ENCODE data around the gene RAP2B.
A peak's percentile ranks its signal among the peaks of the same experiment; 100 is the strongest.

Gene RAP2B

DNA sequence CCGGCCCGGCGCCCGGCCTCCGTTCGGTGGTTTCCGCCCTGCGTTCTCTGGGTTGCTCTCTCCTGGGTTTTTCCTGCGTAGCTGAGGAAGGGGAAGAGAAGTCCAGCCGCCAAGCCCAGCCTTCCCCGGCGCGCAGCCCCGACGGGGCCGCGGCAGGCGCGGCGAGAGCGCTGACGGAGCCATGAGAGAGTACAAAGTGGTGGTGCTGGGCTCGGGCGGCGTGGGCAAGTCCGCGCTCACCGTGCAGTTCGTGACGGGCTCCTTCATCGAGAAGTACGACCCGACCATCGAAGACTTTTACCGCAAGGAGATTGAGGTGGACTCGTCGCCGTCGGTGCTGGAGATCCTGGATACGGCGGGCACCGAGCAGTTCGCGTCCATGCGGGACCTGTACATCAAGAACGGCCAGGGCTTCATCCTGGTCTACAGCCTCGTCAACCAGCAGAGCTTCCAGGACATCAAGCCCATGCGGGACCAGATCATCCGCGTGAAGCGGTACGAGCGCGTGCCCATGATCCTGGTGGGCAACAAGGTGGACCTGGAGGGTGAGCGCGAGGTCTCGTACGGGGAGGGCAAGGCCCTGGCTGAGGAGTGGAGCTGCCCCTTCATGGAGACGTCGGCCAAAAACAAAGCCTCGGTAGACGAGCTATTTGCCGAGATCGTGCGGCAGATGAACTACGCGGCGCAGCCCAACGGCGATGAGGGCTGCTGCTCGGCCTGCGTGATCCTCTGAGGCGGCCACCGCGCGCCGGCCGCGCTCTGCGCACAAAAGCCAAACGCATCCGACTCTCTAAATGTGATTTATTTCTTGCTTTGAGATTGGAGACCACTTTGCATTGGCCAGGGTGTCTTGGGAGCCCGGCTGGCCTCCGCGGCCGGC lies 727 bp downstream of the RAP2B start:
- H2AFZ ChIP-seq (ENCODE audit: low read depth) = peak overlapping the region; percentile 63
- H3K9ac ChIP-seq = peak overlapping the region; percentile 80
- TF ChIP-seq, protein P1, sequence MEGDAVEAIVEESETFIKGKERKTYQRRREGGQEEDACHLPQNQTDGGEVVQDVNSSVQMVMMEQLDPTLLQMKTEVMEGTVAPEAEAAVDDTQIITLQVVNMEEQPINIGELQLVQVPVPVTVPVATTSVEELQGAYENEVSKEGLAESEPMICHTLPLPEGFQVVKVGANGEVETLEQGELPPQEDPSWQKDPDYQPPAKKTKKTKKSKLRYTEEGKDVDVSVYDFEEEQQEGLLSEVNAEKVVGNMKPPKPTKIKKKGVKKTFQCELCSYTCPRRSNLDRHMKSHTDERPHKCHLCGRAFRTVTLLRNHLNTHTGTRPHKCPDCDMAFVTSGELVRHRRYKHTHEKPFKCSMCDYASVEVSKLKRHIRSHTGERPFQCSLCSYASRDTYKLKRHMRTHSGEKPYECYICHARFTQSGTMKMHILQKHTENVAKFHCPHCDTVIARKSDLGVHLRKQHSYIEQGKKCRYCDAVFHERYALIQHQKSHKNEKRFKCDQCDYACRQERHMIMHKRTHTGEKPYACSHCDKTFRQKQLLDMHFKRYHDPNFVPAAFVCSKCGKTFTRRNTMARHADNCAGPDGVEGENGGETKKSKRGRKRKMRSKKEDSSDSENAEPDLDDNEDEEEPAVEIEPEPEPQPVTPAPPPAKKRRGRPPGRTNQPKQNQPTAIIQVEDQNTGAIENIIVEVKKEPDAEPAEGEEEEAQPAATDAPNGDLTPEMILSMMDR (conservative IDR thresholded peaks at IDR 0.05; ENCODE audit: low read depth, low read length) = no peak
- peak overlapping the region; percentile 71 for H3K27ac ChIP-seq
- no peaks in the 10 kb centered on the region; the same call in 1 of the 2 replicates for H3K36me3 ChIP-seq (ENCODE audit: insufficient read depth)
- H3K4me1 ChIP-seq (ENCODE audit: low read depth, poor library complexity, severe bottlenecking) = peaks cover 36% of the 10 kb centered on the region
- peaks cover 28% of the 10 kb centered on the region for H4K20me1 ChIP-seq (ENCODE audit: insufficient read depth)
- peak overlapping the region; percentile 81 for H3K4me3 ChIP-seq (IDR thresholded peaks at IDR 0.05; ENCODE audit: insufficient read depth, low read depth, low read length)
- no peaks in the 10 kb centered on the region for H3K27me3 ChIP-seq (ENCODE audit: insufficient read depth, low read depth)
- H3K79me2 ChIP-seq (ENCODE audit: insufficient read depth, low read depth) = peaks cover 55% of the 10 kb centered on the region
- H3K4me2 ChIP-seq = peak overlapping the region; percentile 84

DNA sequence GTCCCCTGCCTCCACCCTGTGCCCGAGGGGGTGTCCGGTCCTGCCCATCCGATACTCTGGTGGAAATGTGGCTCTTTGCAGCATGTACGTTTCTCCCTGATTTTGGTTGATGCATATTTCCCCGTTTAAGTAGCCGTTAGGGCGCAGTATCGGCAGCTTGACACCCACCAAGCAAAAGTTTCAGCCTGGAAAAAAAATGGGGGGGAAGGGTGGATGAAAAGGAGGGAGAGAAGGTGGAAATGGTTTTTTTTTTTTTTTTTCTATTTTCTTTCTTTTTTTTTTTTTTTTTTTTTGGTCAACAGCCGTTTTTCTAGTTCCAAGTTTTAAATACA lies 1.3 kb downstream of the RAP2B start:
- H3K79me2 ChIP-seq (ENCODE audit: insufficient read depth, low read depth) = peaks cover 59% of the 10 kb centered on the region
- H3K9ac ChIP-seq = peak overlapping the region; percentile 80
- peak overlapping the region; percentile 71 for H3K27ac ChIP-seq
- peaks cover 28% of the 10 kb centered on the region for H4K20me1 ChIP-seq (ENCODE audit: insufficient read depth)
- H3K36me3 ChIP-seq (ENCODE audit: insufficient read depth) = no peaks in the 10 kb centered on the region; the same call in 1 of the 2 replicates
- TF ChIP-seq, protein P1 (conservative IDR thresholded peaks at IDR 0.05; ENCODE audit: low read depth, low read length) = no peak
- 0 out of 2 replicates have a peak overlapping the region, but pooled peaks have one; percentile 63 for H2AFZ ChIP-seq (ENCODE audit: low read depth)
- peak overlapping the region; percentile 84 for H3K4me2 ChIP-seq
- H3K4me3 ChIP-seq (IDR thresholded peaks at IDR 0.05; ENCODE audit: insufficient read depth, low read depth, low read length) = peak overlapping the region; percentile 81
- H3K4me1 ChIP-seq (ENCODE audit: low read depth, poor library complexity, severe bottlenecking) = peaks cover 36% of the 10 kb centered on the region
- H3K27me3 ChIP-seq (ENCODE audit: insufficient read depth, low read depth) = no peaks in the 10 kb centered on the region

DNA sequence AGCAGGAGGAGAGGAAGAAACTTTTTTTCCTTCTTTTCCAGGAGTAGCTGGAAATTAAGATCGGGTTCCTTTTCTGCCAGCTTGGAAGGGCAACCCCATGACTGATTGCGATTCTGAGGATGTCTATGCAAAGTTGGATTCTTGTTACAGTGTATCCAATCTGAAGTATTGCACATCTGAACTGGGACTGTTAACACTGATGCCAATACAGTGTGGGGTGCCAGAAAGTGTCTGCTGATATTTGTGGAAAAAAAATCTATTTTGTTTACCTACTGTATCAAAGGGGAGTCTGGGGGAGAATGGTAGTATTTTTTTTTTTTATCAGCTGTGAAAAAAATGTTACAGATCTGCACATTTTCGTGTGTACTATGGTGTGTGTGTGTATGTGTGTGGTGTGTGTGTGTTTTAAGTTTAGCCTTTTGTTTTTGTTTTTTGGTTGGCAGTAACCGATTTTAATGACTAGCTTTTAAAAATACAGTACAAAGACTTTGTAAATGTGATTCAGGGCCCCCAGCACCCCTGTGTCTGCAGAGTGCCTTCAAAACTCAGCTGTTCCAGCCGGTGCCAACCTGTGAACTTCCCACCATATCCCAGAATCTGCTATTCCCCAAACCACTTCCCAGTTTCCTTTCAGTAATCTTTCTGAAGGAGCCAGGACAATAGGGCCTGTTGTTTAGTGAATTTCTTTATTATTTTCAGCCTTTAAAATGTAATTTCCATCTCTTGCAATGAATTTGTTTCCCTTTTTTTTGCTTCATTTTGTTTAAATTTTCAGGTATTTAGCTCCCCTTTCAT lies 1.9 kb downstream of the RAP2B start:
- H4K20me1 ChIP-seq (ENCODE audit: insufficient read depth) = peaks cover 28% of the 10 kb centered on the region
- peak overlapping the region; percentile 84 for H3K4me2 ChIP-seq
- peak overlapping the region; percentile 17 for H3K4me3 ChIP-seq (IDR thresholded peaks at IDR 0.05; ENCODE audit: insufficient read depth, low read depth, low read length)
- no peak overlapping the region for H2AFZ ChIP-seq (ENCODE audit: low read depth)
- H3K36me3 ChIP-seq (ENCODE audit: insufficient read depth) = no peaks in the 10 kb centered on the region; the same call in 1 of the 2 replicates
- no peak overlapping the region for H3K27ac ChIP-seq
- TF ChIP-seq, protein P1 (conservative IDR thresholded peaks at IDR 0.05; ENCODE audit: low read depth, low read length) = no peak
- peaks cover 63% of the 10 kb centered on the region for H3K79me2 ChIP-seq (ENCODE audit: insufficient read depth, low read depth)
- H3K4me1 ChIP-seq (ENCODE audit: low read depth, poor library complexity, severe bottlenecking) = peaks cover 36% of the 10 kb centered on the region
- H3K9ac ChIP-seq = peak overlapping the region; percentile 80
- H3K27me3 ChIP-seq (ENCODE audit: insufficient read depth, low read depth) = no peaks in the 10 kb centered on the region

DNA sequence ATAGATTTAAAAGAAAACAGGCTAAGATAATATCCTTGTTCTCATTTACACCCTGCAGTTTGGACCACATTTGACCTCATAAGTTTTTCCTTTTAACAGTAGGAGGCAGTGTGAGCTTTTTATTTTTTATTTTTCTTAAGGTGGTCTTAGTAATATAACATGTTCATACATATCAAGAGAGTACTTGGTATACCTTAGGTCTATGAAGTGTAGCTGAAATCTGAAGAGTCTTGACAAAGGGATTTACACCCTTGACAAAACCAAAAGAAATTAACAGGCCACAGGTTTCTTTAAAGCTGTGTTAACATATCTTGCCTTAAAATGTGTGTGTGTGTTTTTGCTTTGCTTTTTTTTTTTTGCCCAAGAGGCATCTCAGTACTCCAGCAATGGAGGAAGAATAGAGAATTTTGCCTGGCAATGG lies 3.2 kb downstream of the RAP2B start:
- H3K4me2 ChIP-seq = peak overlapping the region; percentile 84
- H3K9ac ChIP-seq = no peak overlapping the region
- no peaks in the 10 kb centered on the region for H3K27me3 ChIP-seq (ENCODE audit: insufficient read depth, low read depth)
- H3K4me1 ChIP-seq (ENCODE audit: low read depth, poor library complexity, severe bottlenecking) = peaks cover 29% of the 10 kb centered on the region
- no peak overlapping the region for H3K4me3 ChIP-seq (IDR thresholded peaks at IDR 0.05; ENCODE audit: insufficient read depth, low read depth, low read length)
- peaks cover 63% of the 10 kb centered on the region for H3K79me2 ChIP-seq (ENCODE audit: insufficient read depth, low read depth)
- H3K36me3 ChIP-seq (ENCODE audit: insufficient read depth) = no peaks in the 10 kb centered on the region; the same call in 1 of the 2 replicates
- no peak overlapping the region for H3K27ac ChIP-seq
- H2AFZ ChIP-seq (ENCODE audit: low read depth) = no peak overlapping the region
- TF ChIP-seq, protein P1 (conservative IDR thresholded peaks at IDR 0.05; ENCODE audit: low read depth, low read length) = peak; percentile 54
- H4K20me1 ChIP-seq (ENCODE audit: insufficient read depth) = peaks cover 28% of the 10 kb centered on the region
